Neural cell (in vitro differentiated cells): Measurements from ENCODE around the gene ACBD6.

ENCODE experiments used
- EP300 ChIP-seq: fragments of 450-650 bp; conservative IDR thresholded peaks from 2 replicates; pipeline ENCODE4 v1.6.1; 2014; ENCODE audit warnings: antibody characterized with exemption, mild to moderate bottlenecking, moderate library complexity; ENCODE audit not compliant: poor library complexity, severe bottlenecking
- EZH2 ChIP-seq: fragments of 200-600, 300-800 bp; shearing (Covaris generic), sonication (generic); IDR thresholded peaks from 2 replicates; pipeline ENCODE4 v1.6.1; 2014; ENCODE audit warnings: antibody characterized with exemption, low read length, borderline replicate concordance, mild to moderate bottlenecking; ENCODE audit not compliant: insufficient read depth, poor library complexity, severe bottlenecking
- MXI1 ChIP-seq: fragments of 450-650 bp; conservative IDR thresholded peaks from 2 replicates; pipeline ENCODE4 v1.6.1; 2014; ENCODE audit warnings: antibody characterized with exemption, mild to moderate bottlenecking; ENCODE audit not compliant: poor library complexity, severe bottlenecking
- POLR2AphosphoS5 ChIP-seq: IDR thresholded peaks from 2 replicates; pipeline ENCODE4 v1.6.1; 2012
- RAD21 ChIP-seq: fragments of 450-650 bp; conservative IDR thresholded peaks from 2 replicates; pipeline ENCODE4 v1.6.1; 2014; ENCODE audit warnings: antibody characterized with exemption, mild to moderate bottlenecking, moderate library complexity
- TAF1 ChIP-seq: IDR thresholded peaks from 2 replicates; pipeline ENCODE4 v1.6.1; 2012; ENCODE audit warnings: low read depth
- TF ChIP-seq, protein P1 (sequence below): fragments of 450-650 bp; IDR thresholded peaks from 2 replicates; pipeline ENCODE4 v1.5.1; 2014; ENCODE audit warnings: antibody characterized with exemption, mild to moderate bottlenecking, moderate library complexity; ENCODE audit not compliant: poor library complexity, severe bottlenecking
- TF ChIP-seq, protein P2 (sequence below): IDR thresholded peaks from 2 replicates; pipeline ENCODE4 v1.6.1; 2012; ENCODE audit warnings: borderline replicate concordance

DNA sequence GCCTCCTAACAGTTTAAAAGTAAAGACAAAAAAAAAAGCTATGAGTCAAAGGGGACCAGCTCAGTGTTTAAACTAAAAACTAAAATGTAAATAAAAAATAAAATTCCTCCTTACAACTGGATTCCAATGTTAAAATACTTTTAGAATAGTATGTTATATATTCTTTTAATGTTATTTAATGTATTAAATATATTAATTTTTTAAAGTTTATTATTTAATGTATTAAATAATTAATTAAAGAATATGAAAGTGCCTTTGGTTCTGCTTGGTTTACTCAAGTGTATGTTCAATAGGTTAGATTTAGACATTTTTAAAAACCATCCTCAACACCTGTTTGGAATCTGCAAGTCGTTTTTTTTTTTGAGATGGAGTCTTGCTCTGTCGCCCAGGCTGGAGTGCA lies 13.1 kb downstream of the ACBD6 start:
- no peak for TF ChIP-seq POLR2AphosphoS5
- TF ChIP-seq, protein P1, sequence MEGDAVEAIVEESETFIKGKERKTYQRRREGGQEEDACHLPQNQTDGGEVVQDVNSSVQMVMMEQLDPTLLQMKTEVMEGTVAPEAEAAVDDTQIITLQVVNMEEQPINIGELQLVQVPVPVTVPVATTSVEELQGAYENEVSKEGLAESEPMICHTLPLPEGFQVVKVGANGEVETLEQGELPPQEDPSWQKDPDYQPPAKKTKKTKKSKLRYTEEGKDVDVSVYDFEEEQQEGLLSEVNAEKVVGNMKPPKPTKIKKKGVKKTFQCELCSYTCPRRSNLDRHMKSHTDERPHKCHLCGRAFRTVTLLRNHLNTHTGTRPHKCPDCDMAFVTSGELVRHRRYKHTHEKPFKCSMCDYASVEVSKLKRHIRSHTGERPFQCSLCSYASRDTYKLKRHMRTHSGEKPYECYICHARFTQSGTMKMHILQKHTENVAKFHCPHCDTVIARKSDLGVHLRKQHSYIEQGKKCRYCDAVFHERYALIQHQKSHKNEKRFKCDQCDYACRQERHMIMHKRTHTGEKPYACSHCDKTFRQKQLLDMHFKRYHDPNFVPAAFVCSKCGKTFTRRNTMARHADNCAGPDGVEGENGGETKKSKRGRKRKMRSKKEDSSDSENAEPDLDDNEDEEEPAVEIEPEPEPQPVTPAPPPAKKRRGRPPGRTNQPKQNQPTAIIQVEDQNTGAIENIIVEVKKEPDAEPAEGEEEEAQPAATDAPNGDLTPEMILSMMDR: no peak
- no peak for TF ChIP-seq EZH2
- no peak for TF ChIP-seq TAF1
- TF ChIP-seq RAD21: no peak
- no peak for TF ChIP-seq MXI1
- TF ChIP-seq, protein P2, sequence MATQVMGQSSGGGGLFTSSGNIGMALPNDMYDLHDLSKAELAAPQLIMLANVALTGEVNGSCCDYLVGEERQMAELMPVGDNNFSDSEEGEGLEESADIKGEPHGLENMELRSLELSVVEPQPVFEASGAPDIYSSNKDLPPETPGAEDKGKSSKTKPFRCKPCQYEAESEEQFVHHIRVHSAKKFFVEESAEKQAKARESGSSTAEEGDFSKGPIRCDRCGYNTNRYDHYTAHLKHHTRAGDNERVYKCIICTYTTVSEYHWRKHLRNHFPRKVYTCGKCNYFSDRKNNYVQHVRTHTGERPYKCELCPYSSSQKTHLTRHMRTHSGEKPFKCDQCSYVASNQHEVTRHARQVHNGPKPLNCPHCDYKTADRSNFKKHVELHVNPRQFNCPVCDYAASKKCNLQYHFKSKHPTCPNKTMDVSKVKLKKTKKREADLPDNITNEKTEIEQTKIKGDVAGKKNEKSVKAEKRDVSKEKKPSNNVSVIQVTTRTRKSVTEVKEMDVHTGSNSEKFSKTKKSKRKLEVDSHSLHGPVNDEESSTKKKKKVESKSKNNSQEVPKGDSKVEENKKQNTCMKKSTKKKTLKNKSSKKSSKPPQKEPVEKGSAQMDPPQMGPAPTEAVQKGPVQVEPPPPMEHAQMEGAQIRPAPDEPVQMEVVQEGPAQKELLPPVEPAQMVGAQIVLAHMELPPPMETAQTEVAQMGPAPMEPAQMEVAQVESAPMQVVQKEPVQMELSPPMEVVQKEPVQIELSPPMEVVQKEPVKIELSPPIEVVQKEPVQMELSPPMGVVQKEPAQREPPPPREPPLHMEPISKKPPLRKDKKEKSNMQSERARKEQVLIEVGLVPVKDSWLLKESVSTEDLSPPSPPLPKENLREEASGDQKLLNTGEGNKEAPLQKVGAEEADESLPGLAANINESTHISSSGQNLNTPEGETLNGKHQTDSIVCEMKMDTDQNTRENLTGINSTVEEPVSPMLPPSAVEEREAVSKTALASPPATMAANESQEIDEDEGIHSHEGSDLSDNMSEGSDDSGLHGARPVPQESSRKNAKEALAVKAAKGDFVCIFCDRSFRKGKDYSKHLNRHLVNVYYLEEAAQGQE: no peak
- TF ChIP-seq EP300: no peak
